Uterine smooth muscle cell (primary cell): ENCODE results near the gene PALM. TPM values are rescaled to one million over a fixed set of nuclear protein-coding genes. Genes with fewer than 3 reads are reported as not detected.

ENCODE experiments used
- total RNA-seq: library from RNA; depleted of rRNA; stranded (reverse); fragments of >200 nt; gene quantifications from 2 replicates; pipeline ENCODE4 v1.2.3, GENCODE V29; 2014

The PALM gene
- total RNA-seq: 2.1 and 3.5 TPM in 2 replicates

GRCh38 chr19:708154-709143 is at the start of gene PALM:
TSS of gene PALM (plus strand) at chr19:708935. CDS start at chr19:709147, 212 bp downstream.

GRCh38 chr19:662962-663681 is 45.6 kb upstream of the PALM start, which contains the start of gene RNF126:
TSS of gene RNF126 (minus strand) at chr19:663214. CDS start at chr19:663121, 93 bp downstream.

GRCh38 chr19:676339-677105 is 32.2 kb upstream of the PALM start, which contains the start of gene FSTL3:
TSS of gene FSTL3 (plus strand) at chr19:676392. CDS start at chr19:676424, 32 bp downstream.

GRCh38 chr19:695352-695949 is 13.3 kb upstream of the PALM start, which contains the start of gene PRSS57:
TSS of gene PRSS57 (minus strand) at chr19:695452. CDS start at chr19:695430, 22 bp downstream.

GRCh38 chr19:750640-751423 is 42.1 kb downstream of the PALM start, which contains the start of gene MISP:
TSS of gene MISP (plus strand) at chr19:751112. CDS start at chr19:756947, 5,835 bp downstream.

GRCh38 chr19:796692-797527 is 88.2 kb downstream of the PALM start, which contains the start of gene PTBP1:
TSS of gene PTBP1 (plus strand) at chr19:797452. CDS start at chr19:797498, 46 bp downstream.

Other genes starting within 250 kb of the PALM start
- gene SHC2, start 247.9 kb upstream of the PALM start, total RNA-seq: 0.77 and 2.7 TPM in 2 replicates
- gene MADCAM1, start 212.4 kb upstream of the PALM start, total RNA-seq: 0.11 TPM in 1 of 2 replicates, not detected in the other
- 45.9 and 50.1 TPM in 2 replicates for gene TPGS1, start 201.4 kb upstream of the PALM start, total RNA-seq
- gene CDC34, start 177.2 kb upstream of the PALM start, total RNA-seq: 50.6 and 72.7 TPM in 2 replicates
- gene GZMM, start 164.9 kb upstream of the PALM start, total RNA-seq: 0.12 TPM in 1 of 2 replicates, not detected in the other
- 241 and 309 TPM in 2 replicates for gene BSG, start 136.3 kb upstream of the PALM start, total RNA-seq
- 0.22 and 0.25 TPM in 2 replicates for gene HCN2, start 119.1 kb upstream of the PALM start, total RNA-seq
- gene POLRMT, start 75.4 kb upstream of the PALM start, total RNA-seq: 27.9 and 33.6 TPM in 2 replicates
- 0.11 TPM in 1 of 2 replicates, not detected in the other for gene FGF22, start 69.1 kb upstream of the PALM start, total RNA-seq
- gene RNF126, start 45.7 kb upstream of the PALM start, total RNA-seq: 12.7 and 26.1 TPM in 2 replicates
- 19.7 and 88.4 TPM in 2 replicates for gene FSTL3, start 32.5 kb upstream of the PALM start, total RNA-seq
- gene PRSS57, start 13.5 kb upstream of the PALM start, total RNA-seq: not detected in 2 replicates
- 0.12 TPM in 1 of 2 replicates, not detected in the other for gene MISP, start 42.2 kb downstream of the PALM start, total RNA-seq
- 77.0 and 125 TPM in 2 replicates for gene PTBP1, start 88.5 kb downstream of the PALM start, total RNA-seq
- gene PLPPR3, start 113.0 kb downstream of the PALM start, total RNA-seq: 0.12 TPM in 1 of 2 replicates, not detected in the other
- gene AZU1, start 118.9 kb downstream of the PALM start, total RNA-seq: not detected in 2 replicates
- not detected in 2 replicates for gene PRTN3, start 132.1 kb downstream of the PALM start, total RNA-seq
- gene ELANE, start 143.4 kb downstream of the PALM start, total RNA-seq: not detected in 2 replicates
- 1.00 and 7.1 TPM in 2 replicates for gene CFD, start 150.7 kb downstream of the PALM start, total RNA-seq
- 39.4 and 43.2 TPM in 2 replicates for gene MED16, start 184.3 kb downstream of the PALM start, total RNA-seq
- not detected in 2 replicates for gene RNU6-9, start 184.5 kb downstream of the PALM start, total RNA-seq
- 15.4 and 20.9 TPM in 2 replicates for gene R3HDM4, start 204.3 kb downstream of the PALM start, total RNA-seq
- not detected in 2 replicates for gene KISS1R, start 208.4 kb downstream of the PALM start, total RNA-seq
- 15.5 and 18.6 TPM in 2 replicates for gene ARID3A, start 217.1 kb downstream of the PALM start, total RNA-seq